GM19023 (cell line): ENCODE data around the gene OR52B6.
"Not testable (repeated sequence)": the region's sequence is repeated elsewhere in the genome, so short reads cannot be mapped to it uniquely, and the experiment has no call there.

Source experiments
- ATAC-seq: cut with Tn5 transposase; IDR thresholded peaks from one replicate; pipeline ENCODE4 v1.9.1; 2021; ENCODE audit warnings: mild to moderate bottlenecking, moderate library complexity; ENCODE audit not compliant: unreplicated experiment

The OR52B6 gene

DNA sequence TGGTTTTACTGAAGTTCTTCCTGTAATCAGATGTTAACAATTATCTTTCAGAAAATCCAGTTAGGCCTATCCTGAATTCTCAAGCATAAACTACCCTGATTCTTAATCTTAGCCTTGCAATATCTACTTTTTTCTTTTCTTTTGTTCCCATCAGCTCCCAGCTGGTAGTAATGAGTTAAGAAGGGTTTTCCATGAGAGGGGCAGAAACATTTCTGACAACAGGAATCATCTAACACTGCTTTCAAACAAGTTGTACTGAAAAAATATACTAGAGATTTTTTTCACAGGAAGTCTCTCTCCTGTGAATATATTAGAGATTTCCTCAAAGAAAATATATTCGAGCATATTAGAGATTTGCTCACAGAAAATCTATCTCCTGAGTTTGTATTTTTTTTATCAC, 12.5 kb downstream of the OR52B6 start:
- no peak for ATAC-seq

DNA sequence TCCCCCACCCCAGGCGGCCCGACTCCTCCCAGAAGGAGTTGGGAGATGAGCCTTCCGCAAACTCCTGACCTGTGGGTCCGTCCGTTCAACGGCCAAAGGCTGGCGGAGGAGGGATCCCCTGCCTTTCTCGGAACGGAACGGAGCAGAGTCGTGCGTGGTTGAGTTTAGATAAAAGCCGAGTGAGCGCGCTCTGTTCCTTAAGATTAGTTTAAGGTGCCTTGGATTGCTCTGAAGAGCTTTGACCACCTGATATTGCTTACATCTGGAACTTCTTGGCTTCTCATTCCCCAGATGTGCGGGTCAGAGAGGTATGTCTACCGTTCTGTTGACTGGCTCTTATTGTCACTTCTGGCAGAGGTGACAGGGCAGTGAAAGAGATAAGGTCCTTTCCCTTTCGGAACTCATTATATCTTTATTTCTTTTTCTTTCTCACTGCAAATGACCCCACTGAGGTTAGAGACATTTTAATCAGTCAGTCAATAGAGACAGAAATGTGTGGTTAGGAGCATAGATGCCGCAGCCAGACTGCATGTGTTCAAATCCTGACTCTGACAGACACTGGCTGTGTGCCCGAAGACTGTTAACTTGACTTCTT, 16.0 kb downstream of the OR52B6 start, which contains the start of gene TRIM6:
Gene TRIM6, plus strand, starts transcription at position 31 of the 595 bp plus-strand sequence. Its CDS starts 261 bp downstream, at position 292.
- peak; percentile 50 for ATAC-seq

- ATAC-seq: no peak
Measured at GRCh38 chr11:5597953-5598352, 17.3 kb downstream of the OR52B6 start.

DNA sequence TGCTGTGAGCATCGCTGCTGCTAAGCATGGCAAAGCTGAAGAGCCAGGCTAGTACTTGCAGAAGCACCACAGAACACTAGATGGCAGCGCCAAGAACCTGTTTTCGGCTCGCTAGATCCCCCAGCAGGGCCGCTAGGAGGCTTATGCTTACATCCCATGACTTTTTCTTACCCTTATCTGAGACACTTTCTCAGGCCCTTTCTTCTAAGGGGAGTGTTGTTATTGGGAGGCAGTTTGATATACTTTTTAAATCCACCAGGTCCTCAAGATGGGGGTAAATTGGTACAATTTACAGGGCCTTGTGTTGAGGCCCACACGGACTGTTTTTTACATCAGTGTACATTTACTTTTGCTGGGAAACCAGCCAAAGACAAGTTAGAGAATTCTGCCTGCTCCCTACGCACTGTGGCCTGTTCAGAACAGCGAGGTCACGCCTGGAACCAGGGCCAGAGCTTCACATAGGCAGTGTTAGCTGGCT, 19.7 kb downstream of the OR52B6 start:
- peak; percentile 79 for ATAC-seq

- ATAC-seq: not testable (repeated sequence)
Measured at GRCh38 chr11:5602791-5603190, 22.1 kb downstream of the OR52B6 start.

DNA sequence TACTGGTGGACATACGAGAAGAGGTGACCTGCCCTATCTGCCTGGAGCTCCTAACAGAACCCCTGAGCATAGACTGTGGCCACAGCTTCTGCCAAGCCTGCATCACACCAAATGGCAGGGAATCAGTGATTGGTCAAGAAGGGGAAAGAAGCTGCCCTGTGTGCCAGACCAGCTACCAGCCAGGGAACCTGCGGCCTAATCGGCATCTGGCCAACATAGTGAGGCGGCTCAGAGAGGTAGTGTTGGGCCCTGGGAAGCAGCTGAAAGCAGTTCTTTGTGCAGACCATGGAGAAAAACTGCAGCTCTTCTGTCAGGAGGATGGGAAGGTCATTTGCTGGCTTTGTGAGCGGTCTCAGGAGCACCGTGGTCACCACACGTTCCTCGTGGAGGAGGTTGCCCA, 22.6 kb downstream of the OR52B6 start:
- no peak for ATAC-seq

GRCh38 chr11:5604896-5605295, 24.2 kb downstream of the OR52B6 start:
- ATAC-seq: no peak

DNA sequence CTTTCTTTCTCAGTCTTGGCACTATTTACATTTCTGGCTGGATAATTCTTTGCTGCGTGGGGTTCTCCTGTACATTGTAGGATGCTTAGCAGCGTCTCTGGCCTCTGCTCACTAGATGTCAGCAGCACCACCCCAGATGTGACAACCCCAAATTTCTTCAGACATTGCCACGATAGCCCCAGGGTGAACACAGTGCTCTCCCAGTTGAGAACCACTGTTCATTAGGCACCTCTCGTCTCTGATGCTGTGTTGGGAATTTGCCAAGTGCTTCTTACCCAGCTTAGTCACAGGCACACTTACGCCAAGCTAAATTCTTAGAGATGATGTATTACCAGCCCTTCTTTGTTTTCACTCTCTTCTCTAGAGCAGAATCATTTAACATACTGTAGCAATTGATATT, 25.2 kb downstream of the OR52B6 start:
- no peak for ATAC-seq

DNA sequence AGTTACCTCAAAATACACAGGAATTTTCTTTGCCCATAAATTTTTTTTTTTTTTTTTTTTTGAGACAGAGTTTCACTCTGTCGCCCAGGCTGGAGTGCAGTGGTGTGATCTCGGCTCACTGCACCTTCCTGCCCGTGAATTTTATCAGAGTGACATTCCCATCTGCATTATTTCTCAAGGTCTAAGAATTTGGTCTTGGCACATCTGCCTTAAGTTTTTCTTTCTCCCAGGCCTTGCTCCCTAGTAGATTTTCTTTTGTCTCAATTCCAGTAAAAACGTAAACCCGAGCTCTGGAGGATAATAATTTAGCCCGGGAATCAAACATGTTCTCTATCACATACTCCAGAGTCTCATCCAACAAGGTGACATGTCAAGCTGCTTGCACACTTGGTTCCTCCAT, 28.1 kb downstream of the OR52B6 start:
- ATAC-seq: no peak

DNA sequence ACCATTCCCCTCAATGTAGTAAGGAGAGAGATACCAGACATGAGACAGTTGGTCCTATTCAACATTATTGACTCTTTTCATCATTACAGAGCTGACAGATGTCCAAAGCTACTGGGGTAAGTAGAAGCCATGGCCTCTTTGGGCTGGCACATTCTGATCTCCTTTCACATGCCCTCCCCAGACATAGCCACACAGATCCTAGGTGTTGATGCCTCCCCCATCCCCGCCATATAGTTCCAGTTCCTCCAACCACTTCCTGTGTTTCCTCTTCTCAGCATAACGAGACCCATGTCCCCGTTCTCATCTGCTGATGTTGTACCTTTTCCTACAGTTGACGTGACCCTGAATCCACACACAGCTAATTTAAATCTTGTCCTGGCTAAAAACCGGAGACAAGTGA, 29.8 kb downstream of the OR52B6 start:
- no peak for ATAC-seq

GRCh38 chr11:5611627-5612026, 30.9 kb downstream of the OR52B6 start:
- no peak for ATAC-seq

DNA sequence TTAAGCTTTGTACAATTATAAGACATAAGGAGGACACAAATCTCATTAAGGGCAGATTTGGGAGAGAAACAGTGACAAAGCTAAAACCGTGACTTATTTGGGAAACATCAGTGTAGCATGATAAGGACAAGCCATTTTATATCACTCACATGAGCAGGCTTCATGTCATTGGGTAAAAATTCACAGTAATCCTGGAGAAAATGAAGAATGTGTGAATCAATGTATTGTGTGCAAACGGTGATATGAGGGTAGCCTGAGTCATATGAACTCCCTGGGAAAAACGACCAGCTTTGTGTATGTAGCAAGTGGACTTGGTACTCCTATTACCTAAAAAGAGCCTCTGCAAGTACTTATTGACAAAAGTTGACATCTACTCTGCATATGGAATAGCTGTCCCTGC, 38.1 kb downstream of the OR52B6 start:
- no peak for ATAC-seq

DNA sequence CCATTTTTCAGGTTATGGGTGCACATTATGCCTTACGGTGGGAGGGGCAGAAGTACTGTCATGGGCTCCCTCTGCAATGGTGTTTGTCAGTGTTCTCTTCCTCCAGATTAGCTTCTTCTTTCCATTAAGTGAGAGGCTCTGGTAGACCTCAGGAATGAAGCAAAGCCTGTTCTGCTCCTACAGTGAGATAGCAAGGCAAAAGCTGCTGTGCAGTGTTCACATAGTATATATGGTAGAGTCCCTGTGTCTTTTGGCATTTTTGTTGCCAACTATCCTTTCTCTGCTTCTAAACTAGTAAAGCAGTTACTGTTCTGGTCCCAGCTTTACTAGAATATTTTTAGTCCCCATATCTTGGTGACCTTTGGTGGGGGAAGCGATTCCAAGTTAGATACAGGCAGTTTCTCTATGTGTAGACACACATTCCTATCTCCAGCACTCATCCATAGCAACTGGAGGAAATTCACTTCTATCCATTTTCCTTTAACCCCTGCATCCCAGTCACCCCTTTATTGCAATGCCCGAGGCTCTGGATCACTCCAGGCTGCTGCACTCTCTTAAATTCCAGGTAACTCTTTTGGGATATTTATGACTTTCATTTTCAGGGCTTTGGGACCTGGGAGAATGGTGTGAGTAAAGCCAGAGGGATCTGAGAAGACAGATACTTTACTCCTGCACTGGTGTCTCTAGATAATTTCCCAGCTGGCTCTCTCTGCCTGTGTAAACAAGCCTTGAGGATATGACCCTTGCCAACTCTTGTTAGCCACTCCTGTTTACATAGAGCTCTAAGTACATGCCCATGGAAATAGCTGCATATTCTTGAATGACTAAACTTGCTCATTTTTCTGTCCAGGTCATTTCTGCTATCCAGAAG, 40.2 kb downstream of the OR52B6 start:
- ATAC-seq: no peak

GRCh38 chr11:5621580-5621979, 40.9 kb downstream of the OR52B6 start:
- no peak for ATAC-seq

- no peak for ATAC-seq
Measured at GRCh38 chr11:5622802-5623201, 42.1 kb downstream of the OR52B6 start.

- peak; percentile 97 for ATAC-seq
Measured at GRCh38 chr11:5624489-5625279, 44.0 kb downstream of the OR52B6 start, which contains the start of gene TRIM34. Gene TRIM34 (plus strand): TSS chr11:5625001. CDS start chr11:5632332, 7,331 bp downstream.

GRCh38 chr11:5625281-5625680, 44.6 kb downstream of the OR52B6 start:
- ATAC-seq: no peak

- no peak for ATAC-seq
Measured at GRCh38 chr11:5626196-5626595, 45.5 kb downstream of the OR52B6 start.

DNA sequence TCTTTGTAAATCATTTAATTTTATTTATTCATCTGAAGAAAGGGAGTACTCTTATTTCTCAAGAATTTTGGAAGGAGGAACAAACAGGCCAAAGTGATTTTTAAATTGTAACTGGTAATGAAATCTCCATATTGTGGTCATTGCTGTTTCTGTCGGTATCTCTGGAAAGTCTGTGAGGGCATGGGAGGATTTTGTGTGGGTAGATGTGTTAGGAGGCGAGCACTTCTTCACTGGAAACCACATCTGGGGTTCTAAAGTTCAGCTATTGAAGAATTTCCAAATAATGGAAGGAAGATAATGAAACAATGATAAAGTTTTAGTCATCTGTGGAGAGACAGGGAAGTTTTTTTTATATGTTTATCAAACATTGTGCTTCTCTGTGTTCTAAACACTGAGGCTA, 50.7 kb downstream of the OR52B6 start:
- ATAC-seq: no peak
